Bronchial epithelial cell (primary cell): ENCODE measurements around the gene DCAF10. TPM values are rescaled to one million over a fixed set of nuclear protein-coding genes. Genes with fewer than 3 reads are reported as not detected.
A peak's percentile ranks its signal among the peaks of the same experiment; 100 is the strongest.

Source experiments
- DNase-seq: peaks from one replicate; pipeline ENCODE4 v3.0.0-alpha.2; 2010; ENCODE audit warnings: low read depth
- FAIRE-seq: peaks from 2 replicates; lab custom pipeline; 2011; peaks lifted over from hg19 to GRCh38; lab: Jason Lieb, UNC
- H3K27me3 ChIP-seq: 2 replicates; pipeline ENCODE4 v1.5.1; 2011; ENCODE audit warnings: low read length; ENCODE audit not compliant: control insufficient read depth, insufficient read depth
- H3K36me3 ChIP-seq: 2 replicates; pipeline ENCODE4 v1.5.1; 2011; ENCODE audit warnings: low read length; ENCODE audit not compliant: control insufficient read depth, insufficient read depth
- H3K4me3 ChIP-seq: 2 replicates; pipeline ENCODE4 v1.5.1; 2011; ENCODE audit warnings: mild to moderate bottlenecking, low read depth, low read length, control low read depth
- total RNA-seq: library from RNA; depleted of rRNA; stranded (reverse); fragments of >200 nt; gene quantifications from 2 replicates; pipeline ENCODE4 v1.2.1, GENCODE V29; 2014
- TF ChIP-seq, protein P1 (sequence below): IDR thresholded peaks from 2 replicates; pipeline ENCODE4 v1.5.1; 2011; ENCODE audit warnings: mild to moderate bottlenecking, moderate library complexity, low read length, control low read depth, inconsistent platforms; ENCODE audit not compliant: insufficient read depth, severe bottlenecking

Gene DCAF10
- total RNA-seq, 1 donor from 2014 or later, result 29.5 TPM

- Histone ChIP-seq H3K4me3 (no peak overlapping the region), H3K27me3 (no peaks in the 10 kb centered on the region), H3K36me3 (peaks cover 4% of the 10 kb centered on the region)
- FAIRE-seq (no peak), DNase-seq (peak; percentile 37)
- TF ChIP-seq, protein P1, sequence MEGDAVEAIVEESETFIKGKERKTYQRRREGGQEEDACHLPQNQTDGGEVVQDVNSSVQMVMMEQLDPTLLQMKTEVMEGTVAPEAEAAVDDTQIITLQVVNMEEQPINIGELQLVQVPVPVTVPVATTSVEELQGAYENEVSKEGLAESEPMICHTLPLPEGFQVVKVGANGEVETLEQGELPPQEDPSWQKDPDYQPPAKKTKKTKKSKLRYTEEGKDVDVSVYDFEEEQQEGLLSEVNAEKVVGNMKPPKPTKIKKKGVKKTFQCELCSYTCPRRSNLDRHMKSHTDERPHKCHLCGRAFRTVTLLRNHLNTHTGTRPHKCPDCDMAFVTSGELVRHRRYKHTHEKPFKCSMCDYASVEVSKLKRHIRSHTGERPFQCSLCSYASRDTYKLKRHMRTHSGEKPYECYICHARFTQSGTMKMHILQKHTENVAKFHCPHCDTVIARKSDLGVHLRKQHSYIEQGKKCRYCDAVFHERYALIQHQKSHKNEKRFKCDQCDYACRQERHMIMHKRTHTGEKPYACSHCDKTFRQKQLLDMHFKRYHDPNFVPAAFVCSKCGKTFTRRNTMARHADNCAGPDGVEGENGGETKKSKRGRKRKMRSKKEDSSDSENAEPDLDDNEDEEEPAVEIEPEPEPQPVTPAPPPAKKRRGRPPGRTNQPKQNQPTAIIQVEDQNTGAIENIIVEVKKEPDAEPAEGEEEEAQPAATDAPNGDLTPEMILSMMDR, result no peak
These were observed 39.2 kb downstream of the DCAF10 start for GRCh38 chr9:37839496-37840461.

DNA sequence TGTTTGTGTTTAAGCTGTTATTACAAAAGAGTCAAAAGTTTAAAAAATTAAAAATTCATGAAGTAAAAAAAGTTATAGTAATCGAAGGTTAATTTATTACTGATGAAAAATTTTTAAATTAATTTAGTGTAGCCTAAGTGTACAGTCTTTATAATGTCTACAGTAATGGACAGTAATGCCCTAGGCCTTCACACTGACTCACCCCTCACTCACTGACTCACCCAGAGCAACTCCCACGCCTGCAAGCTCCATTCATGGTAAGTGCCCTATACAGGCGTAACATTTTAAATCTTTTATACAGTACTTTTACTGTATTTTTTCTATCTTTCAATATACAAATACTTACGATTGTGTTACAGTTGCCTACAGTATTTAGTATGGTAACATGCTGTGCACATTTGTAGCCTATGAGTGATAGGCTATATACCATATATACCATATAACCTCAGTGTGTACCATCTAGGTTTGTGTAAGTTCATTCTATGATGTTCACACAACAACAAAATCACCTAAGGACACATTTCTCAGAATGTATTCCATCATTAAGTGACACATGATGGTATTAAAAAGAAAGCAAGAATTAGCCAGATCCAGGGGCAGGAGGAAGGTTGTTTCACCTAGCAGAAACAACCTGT lies 40.1 kb downstream of the DCAF10 start:
- TF ChIP-seq, protein P1, result no peak
- Histone ChIP-seq H3K27me3 (no peaks in the 10 kb centered on the region), H3K4me3 (no peak overlapping the region), H3K36me3 (peaks cover 4% of the 10 kb centered on the region)
- DNase-seq (peak; percentile 91), FAIRE-seq (no peak)

GRCh38 chr9:37852222-37852621 lies 51.6 kb downstream of the DCAF10 start:
- H3K36me3 ChIP-seq, result no peaks in the 10 kb centered on the region
- DNase-seq (no peak), FAIRE-seq (no peak)
- H3K4me3 ChIP-seq, result no peak overlapping the region
- H3K27me3 ChIP-seq, result no peaks in the 10 kb centered on the region
- TF ChIP-seq, protein P1, result no peak

GRCh38 chr9:37856551-37856950 lies 56.0 kb downstream of the DCAF10 start:
- TF ChIP-seq, protein P1, result no peak
- FAIRE-seq, result no peak
- no peak for DNase-seq
- no peaks in the 10 kb centered on the region for H3K27me3 ChIP-seq
- H3K4me3 ChIP-seq, result no peak overlapping the region
- H3K36me3 ChIP-seq, result peaks cover 8% of the 10 kb centered on the region

DNA sequence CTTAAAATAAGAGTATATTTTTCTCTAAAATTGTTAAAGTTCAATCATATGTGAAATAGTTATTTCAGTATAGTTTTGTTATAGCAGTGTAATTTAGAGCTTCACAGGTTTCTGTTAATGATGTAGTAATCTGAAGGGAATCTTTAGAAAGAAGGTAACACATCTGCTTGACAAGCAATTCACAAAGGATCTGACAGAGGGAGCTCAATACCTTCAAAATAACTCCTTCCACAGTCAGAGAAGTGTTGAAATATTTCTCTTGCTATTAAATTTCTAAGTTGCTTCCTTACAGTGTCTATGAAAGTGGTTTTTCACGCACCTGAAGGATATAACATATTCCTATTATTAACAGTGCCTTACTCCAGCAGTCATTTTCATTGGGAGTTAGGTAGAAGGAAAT lies 58.4 kb downstream of the DCAF10 start:
- peak; percentile 17 for DNase-seq
- no peak overlapping the region for H3K4me3 ChIP-seq
- H3K27me3 ChIP-seq, result no peaks in the 10 kb centered on the region
- TF ChIP-seq, protein P1, result no peak
- no peak for FAIRE-seq
- H3K36me3 ChIP-seq, result peaks cover 12% of the 10 kb centered on the region
